BJ (cell line): ENCODE measurements around the gene TADA2B. TPM values are rescaled to one million over a fixed set of nuclear protein-coding genes. Genes with fewer than 3 reads are reported as not detected.
A peak's percentile ranks its signal among the peaks of the same experiment; 100 is the strongest.

Experiments
- CTCF ChIA-PET: fragments of 350-600 bp; formaldehyde crosslinking; extraction: SDS; loops from one replicate; lab custom pipeline; 2021; ENCODE audit warnings: antibody characterized with exemption, inconsistent platforms; lab: Yijun Ruan, JAX
- POLR2A ChIA-PET: fragments of 300-600 bp; sonication (Branson Sonifier 250); formaldehyde crosslinking; extraction: SDS; loops from one replicate; lab custom pipeline; 2021; ENCODE audit warnings: antibody characterized with exemption; lab: Charles Lee
- DNase-seq: peaks from one replicate; pipeline ENCODE4 v3.0.0-alpha.2; 2011; ENCODE audit warnings: low read depth
- H3K27me3 ChIP-seq: 2 replicates; pipeline ENCODE4 v1.6.0; 2011; ENCODE audit warnings: low read length; ENCODE audit not compliant: control insufficient read depth, insufficient read depth
- H3K36me3 ChIP-seq: 2 replicates; pipeline ENCODE4 v1.5.1; 2011; ENCODE audit warnings: low read length; ENCODE audit not compliant: control insufficient read depth, insufficient read depth
- H3K4me3 ChIP-seq: 2 replicates; pipeline ENCODE4 v1.5.1; 2011; ENCODE audit warnings: low read depth, mild to moderate bottlenecking, control low read depth, low read length
- polyA plus RNA-seq: library from polyadenylated mRNA; depleted of rRNA; stranded (reverse); fragments of >200 nt; gene quantifications from 2 replicates; pipeline ENCODE4 v1.2.3, GENCODE V29; 2011
- TF ChIP-seq, protein P1 (sequence below): IDR thresholded peaks from 2 replicates; pipeline ENCODE4 v1.5.1; 2011; ENCODE audit warnings: low read depth, mild to moderate bottlenecking, control low read depth, inconsistent platforms, low read length, moderate library complexity; ENCODE audit not compliant: insufficient read depth

The TADA2B gene
- polyA plus RNA-seq, 1 experiment = 7.3 TPM

DNA sequence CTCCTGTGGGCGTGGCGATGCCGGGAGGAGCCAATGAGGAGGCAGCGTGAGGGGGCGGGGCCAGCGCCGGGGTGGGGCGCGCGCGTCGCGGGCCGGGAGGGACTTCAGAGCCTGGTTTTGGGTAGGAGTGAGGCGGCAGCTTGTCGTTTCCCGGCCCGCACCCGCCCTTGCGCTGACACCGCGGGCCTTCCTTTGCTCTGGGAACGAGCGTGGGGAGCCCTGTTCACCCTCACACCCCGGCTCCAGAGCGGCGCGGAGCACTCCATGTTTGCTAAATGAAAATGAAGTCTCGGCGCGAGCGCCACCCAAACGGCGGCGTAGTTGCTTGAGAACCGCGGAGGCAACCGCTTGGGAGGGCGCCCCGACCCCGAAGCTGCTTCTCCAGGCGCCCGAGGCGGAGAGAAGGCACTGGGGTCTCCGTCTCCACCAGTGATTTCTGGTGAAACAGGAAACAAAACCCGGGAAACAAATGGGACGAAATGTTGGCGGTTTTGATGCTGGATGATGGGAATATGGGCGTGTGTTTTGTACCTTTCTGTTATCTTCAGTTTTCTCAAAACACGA lies 25.2 kb downstream of the TADA2B start:
- ChIA-PET CTCF (interaction anchor here (0.7 to 10.8 kb wide), 10 partner anchors 14 to 359 kb away, joined by 3 to 116 read pairs (median 6); partner anchors contain the start of genes MRFAP1L1 and TADA2B), POLR2A (interaction anchor here (1.2 kb wide), 1 partner anchor 25 kb away, joined by 12 read pairs; the partner anchor contains the start of gene TADA2B)
- Histone ChIP-seq H3K27me3 (no peaks in the 10 kb centered on the region), H3K4me3 (peak overlapping the region; percentile 61), H3K36me3 (peaks cover 4% of the 10 kb centered on the region)
- TF ChIP-seq, protein P1, sequence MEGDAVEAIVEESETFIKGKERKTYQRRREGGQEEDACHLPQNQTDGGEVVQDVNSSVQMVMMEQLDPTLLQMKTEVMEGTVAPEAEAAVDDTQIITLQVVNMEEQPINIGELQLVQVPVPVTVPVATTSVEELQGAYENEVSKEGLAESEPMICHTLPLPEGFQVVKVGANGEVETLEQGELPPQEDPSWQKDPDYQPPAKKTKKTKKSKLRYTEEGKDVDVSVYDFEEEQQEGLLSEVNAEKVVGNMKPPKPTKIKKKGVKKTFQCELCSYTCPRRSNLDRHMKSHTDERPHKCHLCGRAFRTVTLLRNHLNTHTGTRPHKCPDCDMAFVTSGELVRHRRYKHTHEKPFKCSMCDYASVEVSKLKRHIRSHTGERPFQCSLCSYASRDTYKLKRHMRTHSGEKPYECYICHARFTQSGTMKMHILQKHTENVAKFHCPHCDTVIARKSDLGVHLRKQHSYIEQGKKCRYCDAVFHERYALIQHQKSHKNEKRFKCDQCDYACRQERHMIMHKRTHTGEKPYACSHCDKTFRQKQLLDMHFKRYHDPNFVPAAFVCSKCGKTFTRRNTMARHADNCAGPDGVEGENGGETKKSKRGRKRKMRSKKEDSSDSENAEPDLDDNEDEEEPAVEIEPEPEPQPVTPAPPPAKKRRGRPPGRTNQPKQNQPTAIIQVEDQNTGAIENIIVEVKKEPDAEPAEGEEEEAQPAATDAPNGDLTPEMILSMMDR = no peak
- DNase-seq = no peak

DNA sequence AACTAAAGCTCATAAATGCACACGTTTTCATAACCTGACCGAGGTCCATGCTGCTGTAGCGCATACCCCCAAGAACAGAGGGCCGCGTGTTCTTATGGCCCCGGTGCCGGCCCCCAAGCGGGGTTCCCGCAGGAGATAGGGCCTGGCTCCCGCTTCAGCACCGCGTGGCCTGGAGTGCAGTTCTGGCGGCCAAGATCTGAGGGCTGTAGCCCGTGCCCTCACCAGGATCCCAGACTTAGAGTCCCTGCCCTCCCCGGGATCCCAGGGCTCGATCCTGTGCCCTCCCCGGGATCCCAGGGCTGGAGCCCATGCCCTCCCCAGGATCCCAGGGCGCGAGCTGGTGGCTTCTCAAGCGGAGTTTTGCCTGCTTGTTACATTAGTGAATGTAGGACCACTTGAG lies 25.7 kb downstream of the TADA2B start:
- Histone ChIP-seq H3K27me3 (no peaks in the 10 kb centered on the region), H3K4me3 (peak overlapping the region; percentile 61), H3K36me3 (peaks cover 2% of the 10 kb centered on the region)
- TF ChIP-seq, protein P1 = no peak
- CTCF ChIA-PET = interaction anchor here (1.0 to 10.8 kb wide), 11 partner anchors 13 to 351 kb away, joined by 3 to 116 read pairs (median 9); partner anchors contain the start of gene TADA2B
- no peak for DNase-seq
- POLR2A ChIA-PET = no interaction called here

DNA sequence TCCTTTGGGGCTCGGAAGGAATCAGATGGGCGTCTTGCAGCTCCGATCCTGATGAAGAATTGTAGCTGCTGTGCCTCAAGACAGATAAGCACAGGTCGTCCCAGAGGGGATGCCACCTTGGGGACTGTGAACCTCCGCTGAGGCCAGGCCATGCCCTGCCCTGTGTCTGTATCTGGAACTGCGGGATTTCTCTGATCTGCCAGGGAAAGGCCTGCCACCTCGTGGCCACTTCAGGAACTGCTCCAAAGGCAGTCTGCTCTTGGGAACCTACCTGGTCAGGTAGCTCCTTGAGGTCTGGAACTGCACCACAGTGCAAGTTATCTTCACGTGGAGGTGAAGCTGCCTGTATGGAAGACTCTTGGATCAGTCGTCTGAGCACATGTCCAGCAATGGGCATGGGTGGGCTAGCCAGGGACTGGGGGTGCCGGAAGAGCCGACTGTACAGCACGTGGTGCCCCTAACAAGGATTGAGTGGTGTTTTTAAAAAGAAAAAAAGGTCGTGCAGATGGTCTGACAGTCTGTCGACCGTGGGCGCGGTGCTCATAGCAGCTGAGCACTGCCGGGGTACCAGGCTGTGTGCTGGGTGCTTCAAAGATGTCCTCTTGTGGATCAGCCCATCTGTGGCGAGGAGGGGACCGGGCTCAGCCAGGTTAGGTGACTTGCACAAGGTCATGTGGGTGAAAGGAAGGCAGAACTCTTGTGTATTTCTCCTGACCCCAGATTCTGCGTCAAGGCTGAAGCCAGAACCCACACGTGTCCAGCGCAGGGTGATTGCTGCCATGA lies 27.7 kb downstream of the TADA2B start:
- POLR2A ChIA-PET = no interaction called here

DNA sequence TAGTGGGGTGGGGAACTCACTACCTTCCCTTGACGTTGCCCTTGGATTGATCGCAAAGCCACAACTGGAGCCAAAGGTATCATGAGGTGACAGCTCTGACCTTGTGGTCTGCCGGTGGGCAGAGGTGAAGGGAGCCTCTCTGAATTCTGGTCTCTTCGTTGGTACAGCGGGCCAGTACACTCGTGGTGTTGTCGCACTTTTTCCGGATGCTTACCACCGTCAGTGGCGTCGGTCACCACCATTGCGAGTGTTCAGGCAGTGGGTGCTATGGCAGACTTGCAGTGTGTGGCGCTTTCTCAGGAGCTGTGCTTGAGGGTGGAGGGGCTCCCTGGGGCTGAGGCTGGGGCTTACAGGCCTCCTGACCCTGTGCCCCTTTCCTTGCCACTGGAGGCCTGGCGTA lies 29.9 kb downstream of the TADA2B start:
- POLR2A ChIA-PET = no interaction called here
- DNase-seq = no peak
- Histone ChIP-seq H3K4me3 (no peak overlapping the region), H3K27me3 (no peaks in the 10 kb centered on the region), H3K36me3 (no peaks in the 10 kb centered on the region)
- TF ChIP-seq, protein P1 = no peak
- CTCF ChIA-PET = interaction anchor here (2.0 to 7.5 kb wide), 4 partner anchors 9 to 352 kb away, joined by 12 to 45 read pairs (median 40); partner anchors contain the start of gene TADA2B

More for the DNA sequence above, 27.7 kb downstream of the TADA2B start:
- DNase-seq = no peak
- TF ChIP-seq, protein P1 = peak; percentile 98
- CTCF ChIA-PET = interaction anchor here (0.6 to 10.8 kb wide), 41 partner anchors 8 to 429 kb away, joined by 3 to 116 read pairs (median 5); partner anchors contain the start of genes TADA2B and TBC1D14
- H3K36me3 ChIP-seq = no peaks in the 10 kb centered on the region
- no peak overlapping the region for H3K4me3 ChIP-seq
- no peaks in the 10 kb centered on the region for H3K27me3 ChIP-seq
